Thymus (tissue), 11 donors: ENCODE data around the gene SPNS2. TPM values are rescaled to one million over a fixed set of nuclear protein-coding genes. Genes with fewer than 3 reads are reported as not detected.

Experiments
- DNase-seq, 9 donors: peaks; one replicate each; pipeline ENCODE4 v3.0.0-alpha.2; 2013; ENCODE audit warnings: low spot score in 9 of 9, low read depth in 6 of 9, missing footprints in 1 of 9
- H3K27ac ChIP-seq, 2 donors: one replicate each; pipeline ENCODE4 v1.5.1; 2013; ENCODE audit warnings: control low read depth in 1 of 2, low read depth in 1 of 2, low read length in 1 of 2, mild to moderate bottlenecking in 1 of 2, moderate library complexity in 1 of 2
- H3K27me3 ChIP-seq, 2 donors: one replicate each; pipeline ENCODE4 v1.5.1; 2013; ENCODE audit warnings: low read length in 1 of 2; ENCODE audit not compliant: control insufficient read depth in 2 of 2, insufficient read depth in 1 of 2
- H3K36me3 ChIP-seq, 2 donors: one replicate each; pipeline ENCODE4 v1.5.1; 2013; ENCODE audit warnings: low read length in 1 of 2, mild to moderate bottlenecking in 1 of 2, moderate library complexity in 1 of 2; ENCODE audit not compliant: control insufficient read depth in 2 of 2, insufficient read depth in 2 of 2
- H3K4me1 ChIP-seq, 2 donors: one replicate each; pipeline ENCODE4 v1.5.1; 2013; ENCODE audit warnings: low read length in 2 of 2; ENCODE audit not compliant: control insufficient read depth in 2 of 2, insufficient read depth in 2 of 2
- H3K4me3 ChIP-seq, 2 donors: one replicate each; pipeline ENCODE4 v1.5.1; 2013; ENCODE audit warnings: low read length in 2 of 2, control low read depth in 1 of 2, mild to moderate bottlenecking in 1 of 2
- H3K9me3 ChIP-seq, 2 donors: one replicate each; pipeline ENCODE4 v1.5.1; 2013; ENCODE audit warnings: low read length in 1 of 2, mild to moderate bottlenecking in 1 of 2; ENCODE audit not compliant: control insufficient read depth in 2 of 2, insufficient read depth in 1 of 2
- WGBS: extraction: QIAGEN DNeasy Blood & Tissue Kit; methylation state at CpG from one replicate; pipeline ENCODE4 v1.1.7; 2013; 5-methylcytosine and 5-hydroxymethylcytosine counted together
- polyA plus RNA-seq: library from polyadenylated mRNA; stranded (reverse); fragments of 200-250 nt; gene quantifications from one replicate; pipeline ENCODE4 v1.2.3, GENCODE V29; 2013
- total RNA-seq: library from RNA; stranded (reverse); fragments of 120-200 nt; gene quantifications from one replicate; pipeline ENCODE4 v1.2.4, GENCODE V29; 2013
- donor health status: healthy.

SPNS2 gene
- total and polyA plus RNA-seq, 2 donors: 3.4 to 16.1 TPM

- Histone ChIP-seq H3K27me3 (no peaks in the 10 kb centered on the region), H3K27ac (no peak overlapping the region), H3K36me3 (peaks cover 77 to 80% of the 10 kb centered on the region in 2 donors), H3K4me1 (no peaks in the 10 kb centered on the region), H3K9me3 (peaks cover 1 to 6% of the 10 kb centered on the region in 2 donors), H3K4me3 (no peak overlapping the region)
- 97% methylated on average over 19 of the region's 19 CpGs for WGBS
- DNase-seq: no peak
These were observed 44.9 kb downstream of the SPNS2 start for GRCh38 chr17:4543557-4544026.

GRCh38 chr17:4544135-4544950 is 45.7 kb downstream of the SPNS2 start:
- no peak for DNase-seq
- Histone ChIP-seq H3K36me3 (peaks cover 77 to 79% of the 10 kb centered on the region in 2 donors), H3K4me3 (no peak overlapping the region), H3K27me3 (no peaks in the 10 kb centered on the region), H3K9me3 (peaks cover 1 to 6% of the 10 kb centered on the region in 2 donors), H3K4me1 (no peaks in the 10 kb centered on the region), H3K27ac (no peak overlapping the region)
- 97% methylated on average over 37 of the region's 37 CpGs for WGBS

GRCh38 chr17:4544951-4545216 is 46.2 kb downstream of the SPNS2 start:
- no peak overlapping the region for H3K27ac ChIP-seq
- H3K9me3 ChIP-seq: peaks cover 1 to 6% of the 10 kb centered on the region in 2 donors
- H3K27me3 ChIP-seq: no peaks in the 10 kb centered on the region
- peaks cover 0 to 2% of the 10 kb centered on the region in 2 donors for H3K4me1 ChIP-seq
- WGBS: 98% methylated on average over 18 of the region's 18 CpGs
- DNase-seq: no peak
- H3K4me3 ChIP-seq: no peak overlapping the region
- H3K36me3 ChIP-seq: peaks cover 76 to 79% of the 10 kb centered on the region in 2 donors

- Histone ChIP-seq H3K4me3 (no peak overlapping the region), H3K36me3 (peaks cover 76 to 84% of the 10 kb centered on the region in 2 donors), H3K9me3 (peaks cover 1 to 6% of the 10 kb centered on the region in 2 donors), H3K27me3 (no peaks in the 10 kb centered on the region), H3K4me1 (peaks cover 0 to 6% of the 10 kb centered on the region in 2 donors), H3K27ac (no peak overlapping the region)
- no peak for DNase-seq
- WGBS: 97% methylated on average over 32 of the region's 32 CpGs
These were observed 46.7 kb downstream of the SPNS2 start for GRCh38 chr17:4545217-4545951.

- Histone ChIP-seq H3K9me3 (peaks cover 1 to 6% of the 10 kb centered on the region in 2 donors), H3K4me3 (no peak overlapping the region), H3K4me1 (peaks cover 0 to 6% of the 10 kb centered on the region in 2 donors), H3K36me3 (peaks cover 79 to 82% of the 10 kb centered on the region in 2 donors), H3K27me3 (no peaks in the 10 kb centered on the region), H3K27ac (no peak overlapping the region)
- no peak for DNase-seq
- WGBS: 97% methylated on average over 17 of the region's 17 CpGs
These were observed 48.6 kb downstream of the SPNS2 start for GRCh38 chr17:4547118-4547906.

GRCh38 chr17:4548061-4548461 is 49.4 kb downstream of the SPNS2 start:
- 98% methylated on average over 18 of the region's 18 CpGs for WGBS

GRCh38 chr17:4548721-4549531 is 50.2 kb downstream of the SPNS2 start:
- peaks cover 70 to 79% of the 10 kb centered on the region in 2 donors for H3K36me3 ChIP-seq
- peaks cover 0 to 10% of the 10 kb centered on the region in 2 donors for H3K4me1 ChIP-seq
- no peak for DNase-seq
- H3K27ac ChIP-seq: no peak overlapping the region
- WGBS: 95% methylated on average over 24 of the region's 24 CpGs
- no peak overlapping the region for H3K4me3 ChIP-seq
- H3K9me3 ChIP-seq: no peaks in the 10 kb centered on the region
- H3K27me3 ChIP-seq: no peaks in the 10 kb centered on the region

More at GRCh38 chr17:4548061-4548461, 49.4 kb downstream of the SPNS2 start:
- Histone ChIP-seq H3K36me3 (peaks cover 78 to 79% of the 10 kb centered on the region in 2 donors), H3K9me3 (peaks cover 0 to 6% of the 10 kb centered on the region in 2 donors), H3K27me3 (no peaks in the 10 kb centered on the region), H3K27ac (no peak overlapping the region), H3K4me1 (peaks cover 0 to 6% of the 10 kb centered on the region in 2 donors), H3K4me3 (no peak overlapping the region)
- no peak for DNase-seq

GRCh38 chr17:4549781-4550533 is 51.3 kb downstream of the SPNS2 start:
- Histone ChIP-seq H3K36me3 (peaks cover 60 to 77% of the 10 kb centered on the region in 2 donors), H3K9me3 (no peaks in the 10 kb centered on the region), H3K4me3 (no peak overlapping the region), H3K27ac (no peak overlapping the region), H3K4me1 (peaks cover 7 to 21% of the 10 kb centered on the region in 2 donors), H3K27me3 (no peaks in the 10 kb centered on the region)
- WGBS: 98% methylated on average over 25 of the region's 25 CpGs
- DNase-seq: no peak
